ENCODE results near the gene CAPN10.

Gene CAPN10

DNA sequence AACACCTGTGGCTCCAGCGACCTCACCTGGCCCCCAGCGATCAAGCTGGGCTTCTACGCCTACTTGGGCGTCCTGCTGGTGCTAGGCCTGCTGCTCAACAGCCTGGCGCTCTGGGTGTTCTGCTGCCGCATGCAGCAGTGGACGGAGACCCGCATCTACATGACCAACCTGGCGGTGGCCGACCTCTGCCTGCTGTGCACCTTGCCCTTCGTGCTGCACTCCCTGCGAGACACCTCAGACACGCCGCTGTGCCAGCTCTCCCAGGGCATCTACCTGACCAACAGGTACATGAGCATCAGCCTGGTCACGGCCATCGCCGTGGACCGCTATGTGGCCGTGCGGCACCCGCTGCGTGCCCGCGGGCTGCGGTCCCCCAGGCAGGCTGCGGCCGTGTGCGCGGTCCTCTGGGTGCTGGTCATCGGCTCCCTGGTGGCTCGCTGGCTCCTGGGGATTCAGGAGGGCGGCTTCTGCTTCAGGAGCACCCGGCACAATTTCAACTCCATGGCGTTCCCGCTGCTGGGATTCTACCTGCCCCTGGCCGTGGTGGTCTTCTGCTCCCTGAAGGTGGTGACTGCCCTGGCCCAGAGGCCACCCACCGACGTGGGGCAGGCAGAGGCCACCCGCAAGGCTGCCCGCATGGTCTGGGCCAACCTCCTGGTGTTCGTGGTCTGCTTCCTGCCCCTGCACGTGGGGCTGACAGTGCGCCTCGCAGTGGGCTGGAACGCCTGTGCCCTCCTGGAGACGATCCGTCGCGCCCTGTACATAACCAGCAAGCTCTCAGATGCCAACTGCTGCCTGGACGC is 43.6 kb downstream of the CAPN10 start:
- Histone ChIP-seq H3K4me1 (ENCODE audit: control insufficient read depth, insufficient read depth, low read length) (no peaks in the 10 kb centered on the region), H3K4me3 (ENCODE audit: low read length) (no peak overlapping the region), H3K9ac (ENCODE audit: low read length) (no peak overlapping the region), H3K27ac (ENCODE audit: low read depth, low read length) (no peak overlapping the region), H3K27me3 (ENCODE audit: control insufficient read depth, insufficient read depth, low read length) (no peaks in the 10 kb centered on the region), H3K36me3 (ENCODE audit: control insufficient read depth, insufficient read depth, low read length) (no peaks in the 10 kb centered on the region)

DNA sequence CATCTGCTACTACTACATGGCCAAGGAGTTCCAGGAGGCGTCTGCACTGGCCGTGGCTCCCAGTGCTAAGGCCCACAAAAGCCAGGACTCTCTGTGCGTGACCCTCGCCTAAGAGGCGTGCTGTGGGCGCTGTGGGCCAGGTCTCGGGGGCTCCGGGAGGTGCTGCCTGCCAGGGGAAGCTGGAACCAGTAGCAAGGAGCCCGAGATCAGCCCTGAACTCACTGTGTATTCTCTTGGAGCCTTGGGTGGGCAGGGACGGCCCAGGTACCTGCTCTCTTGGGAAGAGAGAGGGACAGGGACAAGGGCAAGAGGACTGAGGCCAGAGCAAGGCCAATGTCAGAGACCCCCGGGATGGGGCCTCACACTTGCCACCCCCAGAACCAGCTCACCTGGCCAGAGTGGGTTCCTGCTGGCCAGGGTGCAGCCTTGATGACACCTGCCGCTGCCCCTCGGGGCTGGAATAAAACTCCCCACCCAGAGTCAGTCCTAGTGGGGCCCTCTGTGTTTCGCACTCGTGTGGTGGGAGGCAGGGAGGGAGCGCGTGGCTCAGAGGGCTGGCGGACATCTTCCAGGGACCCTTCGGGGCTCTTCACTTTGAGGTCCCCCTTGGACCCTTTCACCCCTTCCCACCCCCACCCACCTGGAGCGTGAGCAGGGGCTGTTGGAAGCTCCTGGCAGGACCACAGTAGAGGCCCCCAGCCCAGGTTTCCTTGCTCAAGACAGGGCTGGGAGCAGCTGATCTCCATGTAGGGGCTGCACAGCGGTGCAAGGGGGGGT is 44.4 kb downstream of the CAPN10 start:
- no peak overlapping the region for H3K27ac ChIP-seq (ENCODE audit: low read depth, low read length)
- no peaks in the 10 kb centered on the region for H3K27me3 ChIP-seq (ENCODE audit: control insufficient read depth, insufficient read depth, low read length)
- no peaks in the 10 kb centered on the region for H3K36me3 ChIP-seq (ENCODE audit: control insufficient read depth, insufficient read depth, low read length)
- no peak overlapping the region for H3K4me3 ChIP-seq (ENCODE audit: low read length)
- no peaks in the 10 kb centered on the region for H3K4me1 ChIP-seq (ENCODE audit: control insufficient read depth, insufficient read depth, low read length)
- no peak overlapping the region for H3K9ac ChIP-seq (ENCODE audit: low read length)

DNA sequence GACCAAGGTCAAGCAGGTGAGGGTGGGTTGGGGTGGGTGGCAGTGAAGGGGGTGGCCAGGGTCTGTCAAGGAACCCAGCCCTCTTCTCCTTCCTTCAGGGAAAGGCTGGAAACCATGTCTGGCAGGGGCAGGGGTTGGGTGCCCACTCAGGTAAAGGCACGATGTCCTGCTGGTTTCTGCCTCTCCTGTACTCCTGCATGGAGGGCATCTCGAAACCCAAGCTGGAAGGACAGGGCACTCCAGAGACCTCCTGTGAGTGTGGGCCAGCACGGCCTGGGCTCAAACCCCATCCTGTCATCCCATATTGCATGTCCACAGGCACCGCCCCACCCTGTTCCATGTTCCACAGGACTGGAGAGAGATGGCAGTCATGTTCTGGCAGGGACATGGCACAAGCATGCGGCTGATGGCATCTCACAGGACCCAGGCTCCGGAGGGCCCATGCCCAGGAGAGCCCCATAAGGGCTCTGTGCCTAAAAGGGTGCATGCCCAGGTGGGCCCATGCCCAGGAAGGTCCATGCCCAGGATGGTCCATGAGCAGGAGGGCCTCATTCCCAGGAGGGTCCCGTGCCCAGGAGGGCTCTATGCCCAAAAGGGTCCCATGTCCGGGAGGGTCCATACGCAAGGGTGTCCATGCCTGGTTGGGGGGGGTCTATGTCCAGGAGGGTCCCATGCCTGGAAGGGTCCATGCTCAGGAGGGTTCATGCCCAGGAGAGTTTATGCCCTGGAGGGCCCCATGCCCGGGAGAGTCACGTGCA is 45.2 kb downstream of the CAPN10 start:
- H3K4me1 ChIP-seq (ENCODE audit: control insufficient read depth, insufficient read depth, low read length): no peaks in the 10 kb centered on the region
- H3K4me3 ChIP-seq (ENCODE audit: low read length): no peak overlapping the region
- no peak overlapping the region for H3K27ac ChIP-seq (ENCODE audit: low read depth, low read length)
- H3K36me3 ChIP-seq (ENCODE audit: control insufficient read depth, insufficient read depth, low read length): no peaks in the 10 kb centered on the region
- no peaks in the 10 kb centered on the region for H3K27me3 ChIP-seq (ENCODE audit: control insufficient read depth, insufficient read depth, low read length)
- H3K9ac ChIP-seq (ENCODE audit: low read length): no peak overlapping the region

DNA sequence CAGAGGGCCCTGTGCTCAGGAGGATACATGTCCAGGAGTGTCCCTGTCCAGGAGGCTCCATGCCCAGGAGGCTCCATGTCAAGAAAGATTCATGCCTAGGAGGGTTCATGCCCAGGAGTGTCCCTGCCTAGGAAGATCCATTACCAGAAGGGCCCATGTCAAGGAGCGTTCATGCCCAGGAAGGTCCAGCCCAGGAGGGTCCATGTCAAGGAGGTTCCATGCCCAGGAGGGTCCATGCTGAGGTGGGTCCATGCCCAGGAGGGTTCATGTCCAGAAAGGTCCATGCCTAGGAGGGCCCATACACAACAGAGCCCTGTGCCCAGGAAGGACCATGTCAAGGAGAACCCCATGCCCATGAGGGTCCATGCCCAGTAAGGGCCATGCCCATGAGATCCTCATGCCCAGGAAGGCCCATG is 45.8 kb downstream of the CAPN10 start:
- Histone ChIP-seq H3K4me1 (ENCODE audit: control insufficient read depth, insufficient read depth, low read length) (no peaks in the 10 kb centered on the region), H3K27me3 (ENCODE audit: control insufficient read depth, insufficient read depth, low read length) (no peaks in the 10 kb centered on the region), H3K9ac (ENCODE audit: low read length) (no peak overlapping the region), H3K36me3 (ENCODE audit: control insufficient read depth, insufficient read depth, low read length) (no peaks in the 10 kb centered on the region), H3K4me3 (ENCODE audit: low read length) (no peak overlapping the region), H3K27ac (ENCODE audit: low read depth, low read length) (no peak overlapping the region)

DNA sequence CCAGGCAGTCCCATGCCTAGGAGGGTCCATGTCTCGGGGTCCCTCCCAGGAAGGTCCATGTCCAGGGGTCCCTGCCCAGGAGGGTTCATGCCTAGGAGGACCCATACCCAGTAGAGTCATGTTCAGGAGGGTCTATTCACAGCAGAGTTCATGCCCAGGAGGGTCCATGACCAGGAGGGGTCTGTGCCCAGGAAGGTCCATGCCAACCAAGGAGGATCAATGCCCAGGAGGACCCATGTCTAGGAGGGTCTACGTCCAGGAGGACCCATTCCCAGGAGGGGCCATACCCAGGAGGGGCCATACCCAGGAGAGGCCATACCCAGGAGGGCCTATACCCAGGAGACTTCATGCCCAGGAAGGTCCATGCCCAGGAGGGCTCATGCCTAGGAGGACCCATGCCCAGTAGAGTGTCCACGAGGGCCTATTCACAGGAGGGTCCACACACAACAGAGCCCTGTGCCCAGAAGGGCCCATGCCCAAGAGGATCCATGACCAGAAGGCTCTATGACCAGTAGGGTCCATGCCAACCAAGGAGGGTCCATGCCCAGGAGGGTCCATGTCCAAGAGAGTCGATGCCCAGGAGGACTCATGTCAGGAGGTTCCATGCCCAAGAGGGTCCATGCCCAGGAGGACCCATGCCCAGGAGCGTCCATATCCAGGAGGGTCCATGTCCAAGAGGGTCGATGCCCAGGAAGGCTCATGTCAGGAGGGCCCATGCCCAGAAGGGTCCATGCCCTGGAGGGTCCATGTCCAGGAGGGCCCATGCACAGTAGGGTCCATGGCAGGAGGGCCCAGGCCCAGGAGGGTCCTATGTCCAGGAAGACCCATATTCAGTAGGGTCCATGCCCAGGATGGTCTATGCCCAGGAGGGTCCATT is 48.8 kb downstream of the CAPN10 start:
- Histone ChIP-seq H3K9ac (ENCODE audit: low read length) (no peak overlapping the region), H3K4me3 (ENCODE audit: low read length) (no peak overlapping the region), H3K4me1 (ENCODE audit: control insufficient read depth, insufficient read depth, low read length) (no peaks in the 10 kb centered on the region), H3K27me3 (ENCODE audit: control insufficient read depth, insufficient read depth, low read length) (peaks cover 3% of the 10 kb centered on the region), H3K27ac (ENCODE audit: low read depth, low read length) (no peak overlapping the region), H3K36me3 (ENCODE audit: control insufficient read depth, insufficient read depth, low read length) (no peaks in the 10 kb centered on the region)

DNA sequence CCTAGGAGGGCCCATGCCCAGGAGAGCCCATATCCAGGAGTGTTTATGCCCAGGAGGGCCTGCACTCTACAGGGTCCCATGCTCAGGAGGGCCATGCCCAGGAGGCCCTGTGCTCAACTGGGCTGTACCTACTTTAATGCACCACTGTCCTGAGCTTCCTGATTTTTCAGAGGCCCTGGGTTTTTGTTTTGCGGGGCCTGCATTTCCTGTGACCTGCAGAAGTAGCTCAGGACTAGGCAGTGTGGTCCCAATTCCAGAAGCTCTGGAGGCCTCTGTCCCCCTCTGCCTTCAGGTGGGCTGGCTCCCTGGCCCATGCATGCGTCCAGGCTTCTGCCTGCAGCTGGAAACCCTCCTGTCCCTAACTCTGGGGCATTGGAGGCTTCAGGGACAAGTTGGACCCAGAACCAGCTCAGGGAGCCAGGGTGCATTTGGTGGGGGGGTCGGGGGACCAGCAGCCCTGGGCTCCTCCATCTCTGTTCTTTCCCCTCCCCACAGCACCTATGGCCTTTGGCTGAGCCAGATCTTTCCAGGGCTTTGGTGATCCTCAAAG is 49.5 kb downstream of the CAPN10 start:
- Histone ChIP-seq H3K36me3 (ENCODE audit: control insufficient read depth, insufficient read depth, low read length) (no peaks in the 10 kb centered on the region), H3K4me3 (ENCODE audit: low read length) (no peak overlapping the region), H3K27me3 (ENCODE audit: control insufficient read depth, insufficient read depth, low read length) (peaks cover 3% of the 10 kb centered on the region), H3K9ac (ENCODE audit: low read length) (no peak overlapping the region), H3K4me1 (ENCODE audit: control insufficient read depth, insufficient read depth, low read length) (no peaks in the 10 kb centered on the region), H3K27ac (ENCODE audit: low read depth, low read length) (no peak overlapping the region)

DNA sequence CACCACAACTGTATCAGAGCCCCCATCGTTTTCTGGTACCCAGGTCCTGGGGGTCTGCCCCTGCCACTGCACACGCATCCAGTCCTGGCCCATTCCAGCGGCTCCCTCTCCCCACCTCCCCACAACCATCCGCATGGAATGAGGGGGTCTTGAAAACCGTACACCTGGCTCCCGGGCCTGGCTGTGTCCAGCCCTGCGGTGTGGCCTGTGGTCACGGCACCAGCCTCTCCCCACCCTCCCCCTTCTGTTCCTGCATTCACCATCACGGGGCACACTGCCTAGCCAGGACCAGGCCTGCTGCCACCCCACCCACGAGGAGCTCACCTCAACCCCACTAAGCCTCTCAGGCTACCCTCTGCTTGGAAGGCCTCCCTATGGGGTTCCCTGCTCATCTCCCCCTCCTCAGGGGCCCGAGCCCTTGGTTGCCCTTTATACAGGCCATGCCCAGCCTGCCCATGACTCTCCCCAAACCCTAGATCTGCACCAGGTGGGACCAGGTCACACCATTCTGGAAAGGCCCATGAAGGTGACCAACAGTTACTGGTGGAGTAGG is 50.1 kb downstream of the CAPN10 start:
- Histone ChIP-seq H3K36me3 (ENCODE audit: control insufficient read depth, insufficient read depth, low read length) (no peaks in the 10 kb centered on the region), H3K27ac (ENCODE audit: low read depth, low read length) (no peak overlapping the region), H3K4me3 (ENCODE audit: low read length) (no peak overlapping the region), H3K27me3 (ENCODE audit: control insufficient read depth, insufficient read depth, low read length) (peaks cover 3% of the 10 kb centered on the region), H3K9ac (ENCODE audit: low read length) (no peak overlapping the region), H3K4me1 (ENCODE audit: control insufficient read depth, insufficient read depth, low read length) (no peaks in the 10 kb centered on the region)

DNA sequence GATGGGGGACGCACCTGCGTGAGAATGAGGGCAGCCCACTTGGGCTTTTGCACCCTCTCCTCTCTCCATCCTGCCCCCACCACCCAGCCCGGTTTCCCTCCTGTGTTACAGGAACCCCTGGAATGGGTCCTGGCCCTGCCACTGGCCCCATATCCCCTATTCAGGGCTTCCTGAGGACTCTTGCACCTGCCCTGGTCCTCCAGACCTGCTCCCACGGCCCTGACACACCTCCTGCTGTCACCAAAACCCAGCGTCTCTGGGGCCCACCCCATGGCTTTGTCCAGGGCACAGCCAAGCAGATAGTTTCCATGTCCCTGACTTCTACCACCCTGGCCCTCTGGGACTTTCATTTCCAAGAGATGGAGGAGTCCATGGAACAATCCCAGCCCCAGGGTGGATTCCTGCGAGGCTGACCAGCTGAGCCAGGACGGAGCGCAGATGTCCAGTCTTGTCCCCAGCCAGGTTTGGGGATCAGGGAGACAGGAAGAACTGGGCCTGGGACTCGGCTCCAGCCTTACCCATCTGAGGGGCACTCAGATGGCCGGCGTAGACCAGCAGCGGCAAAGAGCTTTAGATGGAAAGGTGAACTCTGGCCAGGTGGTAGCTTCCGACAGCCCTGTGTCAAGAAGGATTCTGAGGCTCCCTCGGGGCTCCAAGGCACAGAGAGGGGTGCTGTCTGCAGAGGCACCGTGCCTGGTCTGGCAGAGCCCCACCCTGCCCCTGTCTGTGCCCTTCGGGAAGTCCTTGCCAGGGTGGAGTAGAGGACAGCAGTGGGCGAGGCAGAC is 50.8 kb downstream of the CAPN10 start:
- Histone ChIP-seq H3K9ac (ENCODE audit: low read length) (no peak overlapping the region), H3K27ac (ENCODE audit: low read depth, low read length) (no peak overlapping the region), H3K27me3 (ENCODE audit: control insufficient read depth, insufficient read depth, low read length) (peaks cover 3% of the 10 kb centered on the region), H3K36me3 (ENCODE audit: control insufficient read depth, insufficient read depth, low read length) (no peaks in the 10 kb centered on the region), H3K4me1 (ENCODE audit: control insufficient read depth, insufficient read depth, low read length) (no peaks in the 10 kb centered on the region), H3K4me3 (ENCODE audit: low read length) (no peak overlapping the region)

DNA sequence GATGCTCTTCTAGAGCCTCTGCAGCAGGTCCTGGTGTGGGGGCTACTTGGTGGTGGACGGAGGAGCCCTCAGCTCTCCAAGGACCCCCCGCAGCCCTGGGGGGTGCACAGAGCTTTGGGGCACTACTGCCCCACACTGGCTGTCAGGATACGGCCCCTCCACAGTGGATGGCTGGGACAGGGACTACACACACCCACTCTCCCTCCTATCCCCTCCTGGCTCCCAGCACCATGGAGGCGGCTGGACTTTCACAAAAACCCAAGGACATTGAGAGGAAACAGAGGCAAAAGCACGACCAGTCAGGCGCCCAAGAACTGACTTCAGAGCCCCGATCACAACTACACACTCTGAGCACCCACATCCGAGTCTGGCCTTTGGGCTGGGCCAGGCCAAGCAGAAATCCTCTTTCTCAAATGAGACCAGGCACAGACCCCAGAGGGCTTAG is 51.4 kb downstream of the CAPN10 start:
- no peaks in the 10 kb centered on the region for H3K4me1 ChIP-seq (ENCODE audit: control insufficient read depth, insufficient read depth, low read length)
- H3K9ac ChIP-seq (ENCODE audit: low read length): no peak overlapping the region
- H3K36me3 ChIP-seq (ENCODE audit: control insufficient read depth, insufficient read depth, low read length): no peaks in the 10 kb centered on the region
- no peak overlapping the region for H3K27ac ChIP-seq (ENCODE audit: low read depth, low read length)
- peaks cover 3% of the 10 kb centered on the region for H3K27me3 ChIP-seq (ENCODE audit: control insufficient read depth, insufficient read depth, low read length)
- H3K4me3 ChIP-seq (ENCODE audit: low read length): no peak overlapping the region

DNA sequence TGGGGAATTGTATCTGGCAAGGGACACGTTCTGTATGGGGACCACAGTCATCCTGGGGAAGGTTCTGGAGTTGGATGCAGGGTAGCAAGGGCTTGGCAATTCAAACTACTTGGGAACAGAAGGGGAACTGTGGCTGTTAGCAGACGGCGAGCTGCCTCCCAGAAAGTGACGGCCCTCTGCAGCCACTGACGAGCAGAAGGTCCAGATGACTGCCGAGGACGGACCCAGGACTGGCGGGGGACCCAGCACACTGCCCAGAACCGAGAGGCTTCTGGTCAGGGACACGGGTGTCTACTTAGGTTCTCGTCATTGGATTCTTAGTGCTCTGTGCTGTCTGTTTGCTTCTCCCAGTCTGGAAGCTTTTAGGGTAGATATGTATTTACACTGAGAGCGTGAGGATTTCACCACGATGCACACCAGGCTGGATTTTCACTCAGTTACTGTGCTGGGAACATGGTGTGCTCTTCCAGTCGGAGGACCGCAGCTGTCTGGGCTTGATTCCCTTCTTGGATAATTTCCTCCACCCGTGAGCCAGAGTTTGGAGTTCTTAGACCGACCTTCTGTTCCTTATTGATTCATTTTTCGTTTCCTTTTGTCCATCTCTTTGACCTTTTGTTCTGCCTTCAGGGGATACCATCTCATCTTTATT is 52.1 kb downstream of the CAPN10 start:
- no peak overlapping the region for H3K27ac ChIP-seq (ENCODE audit: low read depth, low read length)

More for the DNA sequence above, 52.1 kb downstream of the CAPN10 start:
- Histone ChIP-seq H3K9ac (ENCODE audit: low read length) (no peak overlapping the region), H3K4me3 (ENCODE audit: low read length) (no peak overlapping the region), H3K4me1 (ENCODE audit: control insufficient read depth, insufficient read depth, low read length) (no peaks in the 10 kb centered on the region), H3K27me3 (ENCODE audit: control insufficient read depth, insufficient read depth, low read length) (peaks cover 4% of the 10 kb centered on the region), H3K36me3 (ENCODE audit: control insufficient read depth, insufficient read depth, low read length) (no peaks in the 10 kb centered on the region)
